IPS DF 19.7 (cell line): ENCODE data around the gene IQCN.

Experiments used
- DNase-seq: peaks from one replicate; pipeline ENCODE4 v3.0.0-alpha.2; 2013; ENCODE audit warnings: low read depth, low spot score

The IQCN gene

DNA sequence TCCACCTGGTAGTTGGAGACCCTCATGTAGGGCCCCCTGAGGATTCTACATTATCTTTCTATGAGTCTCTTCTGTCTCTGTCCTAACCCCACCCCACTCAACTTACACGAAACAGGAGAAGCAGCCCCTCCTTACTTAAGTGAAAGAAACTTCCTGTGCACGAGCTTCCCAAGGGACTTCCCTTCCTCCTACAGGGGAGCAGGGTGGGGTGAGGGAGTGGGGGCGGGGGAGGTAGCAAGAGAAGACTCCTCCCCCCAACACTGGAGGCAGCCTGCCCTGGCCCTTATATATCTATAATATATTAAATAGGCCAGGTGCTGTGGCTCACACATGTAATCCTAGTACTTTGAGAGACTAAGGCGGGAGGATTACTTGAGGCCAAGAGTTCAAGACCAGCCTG is 42.5 kb downstream of the IQCN start:
- no peak for DNase-seq

DNA sequence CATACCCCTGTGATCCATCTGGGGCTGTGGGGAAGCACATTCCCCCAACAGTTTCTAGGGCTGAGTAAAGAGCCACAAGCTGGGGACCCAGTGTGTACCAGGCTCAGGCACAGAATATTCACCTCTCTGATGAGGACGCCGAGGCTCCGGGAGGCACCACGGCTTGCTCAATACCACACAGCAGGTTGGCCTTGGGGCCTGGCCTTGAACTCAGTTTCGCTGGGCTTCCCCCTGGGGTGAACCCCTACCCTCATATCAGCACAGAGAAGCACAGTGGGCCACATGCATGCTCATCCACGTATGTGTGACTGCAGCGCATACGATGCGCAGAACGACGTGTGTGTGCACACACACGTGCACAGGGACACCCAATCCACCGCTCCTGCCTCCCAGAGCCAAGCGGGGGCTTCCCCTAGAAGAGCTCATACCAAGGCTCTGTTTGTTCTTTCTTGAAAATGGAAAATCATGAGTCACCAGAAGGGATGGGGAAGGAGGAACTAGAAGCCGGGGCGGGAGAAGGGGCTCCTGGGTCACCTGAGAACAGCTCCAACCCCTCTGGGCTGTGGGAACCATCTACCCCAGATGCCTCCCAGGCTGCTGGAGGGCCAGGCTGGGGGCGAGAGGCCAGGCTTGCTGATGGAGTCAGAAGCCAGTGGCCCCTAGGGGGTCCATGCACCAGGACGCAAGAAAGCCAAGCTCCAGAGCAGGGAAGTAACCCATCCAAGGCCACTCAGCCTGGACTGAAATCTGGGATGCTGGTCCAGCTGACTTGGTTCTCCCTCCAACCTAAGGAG is 43.1 kb downstream of the IQCN start:
- no peak for DNase-seq

DNA sequence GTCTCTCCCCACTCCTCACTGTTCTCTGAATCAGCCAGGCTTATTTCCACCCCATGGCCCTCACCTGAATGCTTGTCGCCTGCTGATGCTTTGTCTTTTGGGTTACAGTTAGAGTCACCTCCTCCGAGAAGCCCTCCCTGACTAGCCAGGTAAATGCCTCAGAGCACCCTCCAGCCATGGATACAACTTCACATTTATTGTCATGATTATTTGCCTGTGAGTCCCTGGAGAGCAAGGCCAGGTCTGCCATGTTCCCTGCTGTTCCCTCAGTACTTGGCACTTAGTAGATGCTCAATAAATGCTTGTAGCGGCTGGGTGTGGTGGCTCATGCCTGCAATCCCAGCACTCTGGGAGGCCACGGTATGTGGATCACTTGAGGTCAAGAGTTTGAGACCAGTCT is 44.3 kb downstream of the IQCN start:
- no peak for DNase-seq

DNA sequence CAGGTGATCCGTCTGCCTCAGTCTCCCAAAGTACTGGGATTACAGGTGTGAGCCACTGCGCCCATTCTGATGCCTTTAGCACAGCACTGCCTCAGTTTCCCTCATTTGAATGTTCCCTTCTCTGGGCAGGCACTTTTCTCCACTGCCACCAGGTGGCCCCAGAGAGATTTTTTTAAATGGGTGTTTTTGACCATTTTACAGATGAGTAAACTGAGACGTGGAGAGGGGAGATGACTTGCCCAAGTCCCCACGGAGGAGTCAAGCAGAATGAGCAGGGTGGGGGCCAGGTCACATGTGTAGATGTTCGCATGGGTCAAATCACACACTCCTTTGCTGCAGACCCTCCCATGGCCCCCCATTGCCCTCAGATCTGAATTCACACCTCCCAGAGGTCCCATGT is 44.8 kb downstream of the IQCN start:
- no peak for DNase-seq

DNA sequence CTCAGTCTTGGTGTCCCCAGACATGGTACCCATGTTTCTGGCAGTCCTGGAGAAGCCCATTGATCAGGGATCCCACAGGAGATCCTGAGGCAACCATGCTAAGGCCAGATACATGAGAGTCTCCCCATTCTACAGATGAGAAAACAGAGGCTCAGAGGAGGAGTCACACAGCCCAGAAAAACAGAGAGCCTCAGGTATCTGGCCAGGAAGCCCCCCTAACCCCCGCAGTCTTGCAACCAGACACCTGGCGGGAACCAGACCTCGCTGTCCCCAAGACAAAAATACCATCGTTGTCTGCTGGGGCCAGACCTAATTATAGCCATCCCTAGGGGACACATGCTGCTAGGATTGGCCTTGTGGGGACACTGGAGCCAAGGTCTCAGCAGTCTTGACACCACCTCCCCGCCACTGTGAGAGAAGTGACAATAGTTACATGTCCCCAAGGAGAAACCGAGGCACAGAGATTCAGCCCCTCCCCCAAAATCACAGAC is 46.4 kb downstream of the IQCN start:
- no peak for DNase-seq

DNA sequence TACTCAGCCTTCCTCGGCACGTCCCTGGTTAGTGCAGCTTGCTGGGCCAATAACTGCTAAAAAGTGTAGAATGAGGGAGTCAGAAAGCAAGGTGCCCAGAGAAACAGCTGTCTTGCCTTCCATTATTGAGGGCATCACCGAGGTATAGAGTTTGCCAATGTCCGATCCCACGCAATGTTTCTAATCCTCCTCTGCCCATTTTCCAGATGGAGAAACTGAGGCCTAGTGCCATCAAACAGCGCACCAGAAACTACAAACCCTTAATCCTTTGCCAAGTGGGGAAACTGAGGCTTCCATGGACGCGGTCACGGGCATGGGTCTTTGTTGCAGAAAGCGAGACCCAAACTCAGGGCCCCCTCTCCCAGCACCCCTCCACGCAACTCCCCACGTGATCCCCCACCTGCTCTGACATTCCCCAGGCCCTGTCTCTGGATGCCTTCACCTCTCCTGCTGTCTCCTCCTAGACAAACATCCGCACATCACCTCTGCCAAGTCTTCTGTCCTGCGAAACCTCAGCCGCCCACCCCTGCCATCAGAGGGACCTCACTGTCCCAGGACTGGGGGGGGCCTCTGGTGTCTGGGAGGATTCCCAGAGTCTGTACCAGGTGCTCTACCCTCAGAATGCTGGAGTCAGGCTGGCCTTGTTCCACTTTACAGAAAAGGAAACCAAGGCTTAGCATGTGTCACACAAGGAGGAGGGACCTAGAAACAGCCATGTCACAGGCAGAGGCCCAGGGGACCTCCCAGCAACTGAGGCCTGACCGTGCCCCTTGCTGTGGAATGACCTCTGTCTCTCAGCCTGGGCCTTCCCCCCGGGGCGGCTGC is 47.1 kb downstream of the IQCN start:
- no peak for DNase-seq

DNA sequence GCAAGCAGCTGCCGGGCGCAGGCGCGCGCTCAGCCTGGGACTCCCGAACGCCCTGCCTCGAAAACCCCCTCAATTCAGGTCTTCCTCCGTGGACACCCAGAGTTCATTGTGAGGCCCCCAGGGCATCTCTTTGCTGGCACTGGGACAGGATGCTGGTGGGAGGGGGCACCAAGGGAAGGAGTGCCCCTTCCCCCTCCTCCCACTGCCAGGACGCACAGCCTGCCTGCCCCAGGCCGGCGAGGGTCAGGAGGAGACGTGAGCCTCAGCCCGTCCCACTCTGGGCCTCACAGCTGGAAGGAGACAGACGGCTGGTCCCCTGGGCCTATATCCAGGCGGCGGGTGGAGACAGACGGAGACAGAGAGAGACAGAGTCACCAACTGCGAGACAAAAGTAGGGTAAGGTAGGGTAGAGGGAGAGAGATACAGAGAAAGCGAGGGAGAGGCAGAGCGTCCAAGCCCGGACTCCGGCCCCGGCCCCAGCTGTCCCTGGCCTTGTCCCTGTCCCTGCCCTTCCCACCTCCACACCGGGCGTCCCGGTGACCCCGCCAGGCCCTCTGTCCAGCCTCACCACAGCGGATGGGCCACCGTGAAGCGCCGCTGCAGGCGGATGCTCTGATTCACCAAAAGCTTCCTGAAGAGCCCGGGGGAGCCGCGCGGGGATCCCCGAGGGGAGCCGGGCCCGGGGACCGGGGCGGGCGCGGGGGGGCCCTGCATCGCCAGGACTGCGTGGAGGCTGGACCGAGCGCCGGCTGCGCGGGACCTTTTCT is 48.4 kb downstream of the IQCN start, which contains the start of gene PDE4C:
Gene PDE4C (minus strand): TSS at position 737 of the 767 bp plus-strand sequence. CDS start 23 bp downstream, at position 714.
- DNase-seq = no peak

DNA sequence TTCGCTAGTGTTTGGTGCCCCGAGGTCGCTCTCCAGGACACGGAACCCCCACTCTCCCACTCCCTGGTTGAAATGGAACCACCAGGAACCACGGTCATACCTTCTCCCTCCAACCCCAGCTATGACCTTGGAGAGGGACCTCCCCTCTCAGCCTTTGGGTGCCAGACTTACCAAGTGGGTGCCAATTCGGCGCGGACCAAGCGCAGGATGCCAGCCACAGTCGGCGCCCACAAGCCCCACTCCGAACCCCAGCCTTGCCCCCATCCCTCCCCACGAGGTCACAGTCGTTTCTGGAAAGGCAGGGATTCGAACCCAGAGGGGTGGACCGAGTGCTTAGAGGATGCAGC is 48.9 kb downstream of the IQCN start:
- DNase-seq = no peak

DNA sequence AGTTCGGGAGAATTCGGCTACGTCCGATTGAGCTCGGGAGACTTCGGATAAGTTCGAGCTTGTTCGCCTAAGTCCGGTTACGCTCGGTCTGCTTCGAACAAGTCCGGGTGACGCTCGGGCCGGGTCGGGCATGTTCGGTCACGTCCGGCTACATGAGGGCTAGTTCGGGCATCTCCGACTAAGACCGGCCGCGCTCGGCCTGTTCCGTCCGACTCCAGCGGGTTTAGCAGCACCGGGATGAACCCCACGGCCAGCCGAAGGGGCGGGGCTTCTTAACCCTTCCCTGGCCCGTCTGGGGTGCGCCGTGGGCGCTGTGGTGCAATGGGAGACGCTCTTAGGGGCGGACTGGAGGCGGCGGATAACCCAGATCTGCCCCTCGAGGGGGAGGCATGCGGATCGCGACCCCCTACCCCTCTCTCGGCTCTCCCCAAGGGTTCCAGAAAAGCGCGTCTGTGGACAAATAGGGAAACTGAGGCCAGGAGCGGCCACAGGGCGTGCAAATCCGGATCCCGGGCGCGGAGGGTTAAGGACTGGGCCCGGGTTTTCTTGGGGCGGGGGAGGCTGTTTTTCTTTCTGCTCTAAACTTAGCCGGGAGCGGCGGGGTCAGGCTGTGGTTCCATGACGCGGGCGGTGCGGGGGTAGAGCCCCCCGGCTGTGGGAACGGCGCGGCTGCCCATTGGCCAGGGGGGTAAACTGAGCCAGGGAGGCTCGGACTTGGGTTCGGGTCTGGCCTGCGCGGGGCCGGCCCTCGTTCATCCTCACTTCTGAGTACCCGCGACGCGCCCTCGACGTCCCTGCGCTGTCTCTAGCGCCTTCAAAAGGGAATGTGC is 49.5 kb downstream of the IQCN start:
- DNase-seq = peak; percentile 96

DNA sequence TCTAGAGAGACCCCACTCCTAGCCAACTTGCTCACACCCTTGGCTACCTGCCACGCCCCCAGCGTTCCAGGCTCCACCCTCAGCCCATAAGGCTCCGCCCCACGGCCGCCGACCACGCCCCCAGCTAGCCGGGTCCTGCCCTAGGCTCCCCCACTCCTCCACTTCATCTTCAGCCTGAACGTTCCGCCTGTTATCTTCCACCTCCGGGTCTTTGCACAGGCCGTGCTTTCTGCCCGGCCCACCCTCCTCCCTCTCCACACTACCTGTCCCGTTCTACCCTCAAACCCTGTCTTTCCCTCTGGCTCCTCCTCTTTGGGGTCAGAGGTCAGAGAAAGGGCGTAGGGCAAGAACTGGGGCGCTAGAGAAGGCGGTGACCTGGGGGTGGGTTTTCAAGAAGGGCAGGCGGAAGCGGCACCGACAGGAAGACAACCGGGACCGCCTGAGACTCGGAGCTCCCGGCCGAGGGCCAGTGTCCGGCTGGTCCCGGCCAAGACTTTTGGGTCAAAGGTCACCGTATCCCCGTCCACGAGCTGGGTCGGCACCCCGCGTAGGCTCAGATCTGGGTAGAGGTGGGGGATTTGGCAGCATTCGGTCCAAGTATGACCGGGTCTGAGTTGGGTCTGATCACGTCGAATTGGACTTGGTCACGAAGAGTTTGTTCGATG is 50.3 kb downstream of the IQCN start:
- no peak for DNase-seq

DNA sequence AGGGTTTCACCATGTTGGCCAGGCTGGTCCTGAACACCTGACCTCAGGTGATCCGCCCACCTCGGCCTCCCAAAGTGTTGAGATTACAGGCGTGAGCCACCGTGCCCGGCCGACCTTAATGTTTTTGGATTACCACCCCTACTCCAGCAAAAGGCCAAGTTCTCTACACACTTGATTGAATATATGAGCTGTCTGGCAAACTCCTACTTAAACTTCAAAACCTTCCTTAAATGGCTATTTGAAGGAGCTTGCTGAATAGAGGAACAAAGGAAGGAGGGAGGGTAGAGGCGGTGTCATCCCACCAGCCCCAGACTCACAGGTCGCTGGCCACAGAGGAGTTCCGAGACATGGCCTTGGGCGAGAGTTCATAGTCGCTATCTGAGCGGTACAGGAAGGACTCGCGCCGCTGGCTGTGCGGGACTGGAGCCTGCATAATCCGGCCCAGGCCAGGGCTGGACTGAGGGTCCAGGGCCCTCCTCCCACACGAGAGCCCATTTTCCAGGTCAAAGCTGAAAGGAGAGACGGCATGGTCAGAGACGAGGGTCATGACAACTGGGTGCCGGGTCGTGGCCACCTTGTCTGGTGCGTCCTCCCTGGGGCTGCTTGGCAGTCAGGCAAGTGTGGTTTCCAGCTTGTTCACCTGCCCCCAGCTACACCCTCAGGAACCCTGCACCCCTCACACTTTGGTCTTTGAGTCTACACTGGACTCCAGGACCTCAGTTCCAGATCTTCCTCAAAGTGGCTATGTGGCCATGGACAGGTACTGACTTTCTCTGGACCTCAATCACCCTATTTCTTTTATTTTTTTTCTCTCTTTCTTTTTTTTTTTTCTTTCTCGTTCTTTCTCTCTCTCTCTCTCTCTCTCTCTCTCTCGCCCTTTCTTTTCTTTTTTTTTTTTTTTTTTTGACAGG is 52.2 kb downstream of the IQCN start:
- DNase-seq = no peak

DNA sequence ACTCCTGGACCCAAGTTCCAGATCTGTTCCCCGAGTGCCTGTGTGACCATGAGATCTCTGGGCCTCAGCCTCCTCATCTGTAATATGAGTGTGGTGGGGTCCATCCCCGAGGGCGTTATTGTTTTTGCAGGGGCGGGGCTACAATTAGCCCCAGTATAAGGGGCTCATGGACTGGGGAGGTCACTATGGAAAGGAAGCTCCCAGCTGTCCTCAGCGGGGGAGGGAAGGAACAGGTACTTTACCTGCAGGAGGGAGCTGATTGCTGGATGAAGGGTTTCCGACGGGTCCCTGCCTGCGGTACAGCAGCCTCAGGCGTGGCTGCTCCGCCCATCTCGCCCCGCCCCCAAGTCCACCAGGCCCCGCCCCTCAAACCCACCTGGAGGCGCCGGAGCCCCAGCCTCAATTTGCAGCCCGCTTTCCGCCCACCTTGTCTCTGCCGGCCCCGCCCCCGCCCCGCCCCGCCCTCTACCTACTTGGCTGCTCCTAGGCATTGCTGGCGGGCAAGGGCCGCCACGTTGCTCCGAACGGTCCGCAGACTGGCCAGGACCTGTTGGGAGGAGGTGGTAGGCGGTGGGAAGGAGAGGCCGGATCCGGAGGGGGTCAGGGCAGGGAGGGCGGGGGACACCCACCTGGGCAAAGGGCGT is 53.5 kb downstream of the IQCN start:
- DNase-seq = no peak

DNA sequence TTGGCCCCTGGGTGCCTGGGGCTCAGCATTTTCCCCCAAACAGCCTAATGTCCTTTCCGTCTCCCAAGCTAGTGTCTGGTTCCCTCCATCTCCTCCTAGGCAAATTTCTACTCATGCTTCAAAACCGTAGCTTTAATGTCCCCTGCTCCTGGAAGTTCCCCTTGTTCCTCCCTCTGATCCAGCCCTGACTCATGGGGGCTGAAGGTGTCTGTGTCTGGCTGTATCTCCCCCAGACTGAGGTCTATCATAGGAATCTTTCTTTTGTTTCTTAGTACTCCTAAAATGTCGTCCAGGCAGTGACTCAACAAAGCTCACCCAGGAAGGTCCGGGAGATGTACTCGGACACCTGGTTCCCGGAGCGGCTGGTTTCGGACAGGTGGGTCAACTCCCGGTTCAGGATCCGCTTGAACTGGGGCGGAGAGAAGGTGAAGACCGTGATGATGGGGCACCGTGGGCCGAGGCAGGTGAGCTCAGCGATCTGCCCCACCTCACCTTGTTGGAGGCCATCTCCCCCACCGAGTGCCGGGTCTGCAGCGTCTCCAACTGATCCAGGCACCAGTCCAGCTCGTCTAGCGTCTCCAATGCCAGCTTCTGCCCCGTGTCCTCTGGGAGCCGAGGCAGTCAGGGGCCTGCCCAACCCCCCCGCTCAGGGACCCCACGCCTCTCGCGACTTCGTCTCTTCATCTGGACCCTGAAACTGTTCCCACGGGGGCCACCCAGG is 54.2 kb downstream of the IQCN start:
- no peak for DNase-seq

DNA sequence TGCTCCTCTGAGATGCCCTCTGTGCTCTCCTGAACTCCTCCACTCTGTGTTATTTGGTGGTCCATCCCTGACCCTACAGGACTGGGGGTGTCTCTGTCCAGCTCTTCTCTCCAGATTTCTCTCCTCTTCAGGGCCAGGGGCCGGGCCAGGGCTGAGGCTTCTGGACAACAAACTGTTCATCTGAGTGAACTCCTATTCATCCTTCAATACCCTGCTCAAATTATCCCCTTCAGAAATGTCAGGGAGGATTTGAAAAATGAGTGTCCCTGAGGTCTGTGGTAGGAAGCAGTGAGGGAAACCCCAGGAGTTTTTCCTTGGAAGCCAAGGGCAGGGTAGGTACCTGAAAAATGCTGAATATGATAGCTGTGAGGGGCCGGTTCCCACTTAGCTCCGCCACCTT is 55.7 kb downstream of the IQCN start:
- DNase-seq = no peak

DNA sequence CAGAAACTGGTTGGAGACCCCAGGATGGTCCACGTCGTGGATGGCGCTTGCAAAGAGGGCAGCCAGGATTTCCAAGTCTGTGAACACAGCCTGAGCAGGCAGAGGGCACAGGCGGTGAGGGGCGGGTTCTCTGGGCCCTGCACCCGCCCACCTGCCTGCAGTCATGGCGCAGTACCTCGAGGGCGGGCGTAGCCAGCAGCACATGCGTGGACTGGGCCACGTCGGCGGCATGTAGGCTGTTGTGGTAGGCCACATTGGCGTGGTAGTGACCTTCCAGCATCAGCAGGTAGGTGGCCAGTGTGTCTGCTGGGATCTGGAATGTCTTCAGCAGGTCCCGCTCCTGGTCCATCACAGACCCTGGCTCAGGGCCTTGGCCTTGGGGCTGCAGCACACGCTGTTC is 56.1 kb downstream of the IQCN start:
- DNase-seq = no peak

DNA sequence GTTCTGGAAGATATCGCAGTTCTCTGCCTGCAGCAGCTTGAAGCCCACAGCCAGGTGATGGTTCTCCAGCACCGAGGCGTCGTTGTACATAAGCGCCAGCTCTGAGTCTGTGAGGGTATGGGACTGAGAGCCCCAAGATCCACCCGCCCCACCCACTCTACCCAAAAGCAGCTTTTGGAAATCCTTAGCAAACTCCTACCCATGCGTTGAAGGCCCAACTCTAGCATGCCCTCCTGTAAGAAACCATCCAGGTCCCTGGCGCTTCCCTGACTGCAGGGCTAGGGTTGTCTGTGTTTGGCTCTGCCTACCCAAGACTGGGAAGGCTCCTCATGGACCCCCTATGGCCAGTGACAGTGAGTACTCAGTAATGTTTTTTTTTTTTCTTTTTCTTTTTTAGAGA is 57.5 kb downstream of the IQCN start:
- DNase-seq = no peak

DNA sequence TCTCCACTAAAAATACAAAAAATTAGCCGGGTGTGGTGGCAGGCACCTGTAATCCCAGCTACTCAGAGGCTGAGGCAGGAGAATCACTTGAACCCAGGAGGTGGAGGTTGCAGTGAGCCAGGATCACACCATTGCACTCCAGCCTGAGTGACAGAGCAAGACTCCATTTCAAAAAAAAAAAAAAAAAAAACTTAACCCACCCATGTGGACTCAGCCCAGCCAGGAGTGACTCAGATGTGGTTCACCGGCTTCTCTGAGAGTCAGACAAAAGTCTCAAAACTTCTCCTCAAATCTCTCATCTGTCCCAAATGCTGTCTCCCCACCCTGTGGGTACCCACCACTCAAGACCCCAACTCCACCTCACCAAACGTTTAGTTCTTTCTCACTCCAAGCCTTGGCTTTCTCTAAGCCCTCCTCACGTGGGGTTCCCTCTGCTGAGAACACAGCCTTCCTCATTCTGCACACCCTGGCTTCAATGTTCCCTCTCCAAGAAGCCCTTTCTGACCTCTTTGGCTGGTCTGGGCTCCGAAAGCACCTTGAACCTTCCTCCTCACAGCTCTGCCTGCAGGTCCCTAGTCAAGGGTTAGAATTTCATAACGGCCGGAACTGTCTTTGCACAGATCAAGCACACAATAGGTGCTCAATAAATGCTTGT is 59.3 kb downstream of the IQCN start:
- no peak for DNase-seq

DNA sequence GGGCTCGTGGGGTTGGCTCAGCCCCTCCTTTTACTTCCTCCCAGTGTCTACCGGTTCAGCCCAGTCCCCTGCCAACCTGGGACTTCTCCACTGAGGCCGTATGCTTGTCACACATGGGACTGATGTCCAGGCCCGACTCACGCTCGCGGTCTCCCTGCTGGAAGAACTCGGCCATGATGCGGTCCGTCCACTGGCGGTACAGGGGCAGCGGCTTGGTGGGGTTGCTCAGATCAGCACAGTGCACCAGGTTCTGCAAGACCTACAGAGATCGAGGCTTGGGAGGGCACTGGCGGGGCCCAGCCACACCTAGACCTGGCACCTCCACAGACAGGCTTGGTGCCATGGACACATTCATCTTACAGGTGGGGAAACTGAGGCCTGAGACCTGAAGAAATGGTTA is 62.6 kb downstream of the IQCN start:
- DNase-seq = no peak
